OCI-LY7 (cell line): Measurements from ENCODE around the gene MRPL36. TPM values are rescaled to one million over a fixed set of nuclear protein-coding genes. Genes with fewer than 3 reads are reported as not detected.

Source experiments
- BruUV-seq: library from RNA; stranded (reverse); fragments of 400-500 nt; replicated peaks from 2 replicates; lab custom pipeline; 2021; lab: Mats Ljungman, UMichigan
- CTCF ChIA-PET: fragments of 300-600 bp; sonication (Branson Sonifier 250); formaldehyde crosslinking; loops from one replicate; lab custom pipeline; 2022; ENCODE audit warnings: antibody characterized with exemption; ENCODE audit not compliant: unreplicated experiment; lab: Charles Lee
- POLR2A ChIA-PET: fragments of 300-600 bp; sonication (Branson Sonifier 250); formaldehyde crosslinking; loops from one replicate; lab custom pipeline; 2022; ENCODE audit warnings: antibody characterized with exemption; lab: Charles Lee
- DNase-seq: peaks from one replicate; pipeline ENCODE4 v3.0.0-alpha.2; 2015; ENCODE audit warnings: low spot score
- H2AFZ ChIP-seq: fragments of 200-600 bp; sonication (generic), shearing (Covaris generic); 2 replicates; pipeline ENCODE4 v1.6.1; 2014; ENCODE audit warnings: mild to moderate bottlenecking, antibody characterized with exemption, low read length, moderate library complexity
- H3K27ac ChIP-seq: fragments of 200-600 bp; sonication (generic); 2 replicates; pipeline ENCODE4 v1.5.1; 2014; ENCODE audit warnings: mixed run types, low read depth, mild to moderate bottlenecking, moderate library complexity, low read length, inconsistent platforms; ENCODE audit not compliant: poor library complexity, severe bottlenecking
- H3K36me3 ChIP-seq: fragments of 200-600 bp; sonication (generic); 2 replicates; pipeline ENCODE4 v1.6.1; 2014; ENCODE audit warnings: mild to moderate bottlenecking, antibody characterized with exemption, low read length, moderate library complexity, mixed read lengths; ENCODE audit not compliant: insufficient read depth
- H3K4me1 ChIP-seq: fragments of 200-600 bp; sonication (generic); 2 replicates; pipeline ENCODE4 v1.5.1; 2014; ENCODE audit warnings: mild to moderate bottlenecking, low read length; ENCODE audit not compliant: insufficient read depth, poor library complexity, severe bottlenecking
- H3K4me2 ChIP-seq: fragments of 200-600 bp; sonication (generic); 2 replicates; pipeline ENCODE4 v1.6.1; 2014; ENCODE audit warnings: mild to moderate bottlenecking, low read length
- H3K4me3 ChIP-seq: fragments of 200-600 bp; sonication (generic); 2 replicates; pipeline ENCODE4 v1.5.1; 2014; ENCODE audit warnings: mild to moderate bottlenecking, low read depth, low read length; ENCODE audit not compliant: poor library complexity, severe bottlenecking
- H3K79me2 ChIP-seq: fragments of 200-600 bp; sonication (generic); 2 replicates; pipeline ENCODE4 v1.6.1; 2016; ENCODE audit warnings: low read depth, mild to moderate bottlenecking, low read length, moderate library complexity, mixed read lengths; ENCODE audit not compliant: insufficient read depth
- H3K9me2 ChIP-seq: fragments of 200-600 bp; sonication (generic); 2 replicates; pipeline ENCODE4 v1.6.1; 2016; ENCODE audit warnings: mild to moderate bottlenecking, low read length, mixed read lengths; ENCODE audit not compliant: insufficient read depth
- H3K9me3 ChIP-seq: fragments of 200-600 bp; sonication (generic); 2 replicates; pipeline ENCODE4 v1.6.1; 2014; ENCODE audit warnings: mild to moderate bottlenecking, mixed run types, low read length, mixed read lengths
- H4K20me1 ChIP-seq: fragments of 200-600 bp; sonication (generic); 2 replicates; pipeline ENCODE4 v1.6.1; 2014; ENCODE audit warnings: mild to moderate bottlenecking, antibody characterized with exemption, low read length, moderate library complexity, mixed read lengths; ENCODE audit not compliant: insufficient read depth
- CTCF ChIP-seq: fragments of 200-600 bp; sonication (generic); conservative IDR thresholded peaks from 2 replicates; pipeline ENCODE4 v1.5.1; 2014; ENCODE audit warnings: mild to moderate bottlenecking, antibody characterized with exemption, low read length, moderate library complexity, mixed read lengths
- EZH2phosphoT487 ChIP-seq: fragments of 200-600 bp; sonication (generic); IDR thresholded peaks from 2 replicates; pipeline ENCODE4 v1.6.1; 2018; ENCODE audit warnings: low read depth, borderline replicate concordance, mild to moderate bottlenecking, mixed run types, antibody characterized with exemption, low read length, moderate library complexity, mixed read lengths
- intact Hi-C: fragments of 100-400 bp; cut with micrococcal nuclease; formaldehyde crosslinking; loops from one replicate; pipeline ENCODE4 v1.10.0; 2022; ENCODE audit not compliant: unreplicated experiment
- total RNA-seq, 2 experiments: library from RNA; depleted of rRNA in 1 of 2; stranded (reverse); fragments of >200 nt in 1 of 2; shearing (Covaris generic) in 1 of 2; gene quantifications; 2 replicates each; pipeline ENCODE4 v1.2.3, GENCODE V29; 2014 to 2022

MRPL36 gene
- total RNA-seq, 2 experiments from 2014 or later: 91.7 to 93.8 TPM

- no peak for DNase-seq
Observed at GRCh38 chr5:1795931-1796330, 3.7 kb downstream of the MRPL36 start.

GRCh38 chr5:1795506-1795905, 4.1 kb downstream of the MRPL36 start:
- H3K36me3 ChIP-seq: peaks cover 32% of the 10 kb centered on the region
- no peak for DNase-seq
- H2AFZ ChIP-seq: no peak overlapping the region
- no peak overlapping the region for H3K4me2 ChIP-seq
- no peaks in the 10 kb centered on the region for H3K9me2 ChIP-seq
- BruUV-seq: no TSS peak
- H3K4me1 ChIP-seq: peaks cover 48% of the 10 kb centered on the region
- no peak overlapping the region for H3K4me3 ChIP-seq
- H3K27ac ChIP-seq: no peak overlapping the region
- TF ChIP-seq EZH2phosphoT487 (no peak), CTCF (no peak)
- H3K79me2 ChIP-seq: peaks cover 31% of the 10 kb centered on the region
- H4K20me1 ChIP-seq: peaks cover 5% of the 10 kb centered on the region; the same call in 1 of the 2 replicates
- no peaks in the 10 kb centered on the region for H3K9me3 ChIP-seq
- ChIA-PET POLR2A (no interaction called here), CTCF (no interaction called here)
- intact Hi-C loops: loop anchor here (5.0 to 10.0 kb wide), 2 partner anchors 268 to 481 kb away; no protein-coding TSS in a partner anchor

More at GRCh38 chr5:1795931-1796330, 3.7 kb downstream of the MRPL36 start:
- intact Hi-C loops: loop anchor here (5.0 to 10.0 kb wide), 2 partner anchors 269 to 481 kb away; no protein-coding TSS in a partner anchor
- Histone ChIP-seq H3K4me3 (no peak overlapping the region), H3K4me1 (peaks cover 48% of the 10 kb centered on the region), H3K4me2 (no peak overlapping the region), H3K79me2 (peaks cover 34% of the 10 kb centered on the region), H2AFZ (no peak overlapping the region), H3K9me3 (no peaks in the 10 kb centered on the region), H4K20me1 (peaks cover 5% of the 10 kb centered on the region; the same call in 1 of the 2 replicates), H3K9me2 (no peaks in the 10 kb centered on the region), H3K36me3 (peaks cover 32% of the 10 kb centered on the region), H3K27ac (no peak overlapping the region)
- no peak for TF ChIP-seq EZH2phosphoT487
- no peak for TF ChIP-seq CTCF
- CTCF ChIA-PET: no interaction called here
- BruUV-seq: no TSS peak
- POLR2A ChIA-PET: no interaction called here

GRCh38 chr5:1794901-1795290, 4.7 kb downstream of the MRPL36 start:
- ChIA-PET CTCF (no interaction called here), POLR2A (no interaction called here)
- H3K36me3 ChIP-seq: peaks cover 32% of the 10 kb centered on the region
- TF ChIP-seq CTCF: no peak
- no peak for TF ChIP-seq EZH2phosphoT487
- no TSS peak for BruUV-seq
- H3K9me2 ChIP-seq: no peaks in the 10 kb centered on the region
- peaks cover 25% of the 10 kb centered on the region for H3K79me2 ChIP-seq
- H4K20me1 ChIP-seq: peaks cover 5% of the 10 kb centered on the region; the same call in 1 of the 2 replicates
- no peak overlapping the region for H3K4me2 ChIP-seq
- no peak overlapping the region for H3K27ac ChIP-seq
- H3K4me3 ChIP-seq: no peak overlapping the region
- H3K4me1 ChIP-seq: peaks cover 51% of the 10 kb centered on the region
- H3K9me3 ChIP-seq: no peaks in the 10 kb centered on the region
- no peak overlapping the region for H2AFZ ChIP-seq
- intact Hi-C loops: loop anchor here (5.0 to 10.0 kb wide), 2 partner anchors 268 to 480 kb away; no protein-coding TSS in a partner anchor
- DNase-seq: no peak
